CMK (cell line): ENCODE data around the gene KCNK4.

Experiments
- DNase-seq: peaks from one replicate; pipeline ENCODE4 v3.0.0-alpha.2; 2010; ENCODE audit warnings: low read depth

Gene KCNK4

DNA sequence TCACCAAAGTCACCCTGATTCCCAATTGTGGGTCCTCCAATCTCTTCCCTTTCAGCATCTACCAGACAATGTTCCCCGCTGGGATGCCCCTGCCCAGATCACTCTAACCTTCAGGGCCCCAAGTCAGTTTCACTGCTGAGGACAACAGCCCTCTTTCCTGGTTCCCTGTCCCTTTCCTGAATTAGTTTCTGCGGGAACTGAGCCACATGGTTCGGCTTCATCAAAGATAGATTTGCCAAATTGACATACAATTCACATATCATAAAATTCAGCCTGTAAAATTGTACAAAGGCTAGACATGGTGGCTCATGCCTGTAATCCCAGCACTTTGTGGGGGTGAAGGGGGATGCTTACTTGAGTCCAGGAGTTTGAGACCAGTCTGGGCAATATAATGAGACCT lies 36.9 kb downstream of the KCNK4 start:
- no peak for DNase-seq

DNA sequence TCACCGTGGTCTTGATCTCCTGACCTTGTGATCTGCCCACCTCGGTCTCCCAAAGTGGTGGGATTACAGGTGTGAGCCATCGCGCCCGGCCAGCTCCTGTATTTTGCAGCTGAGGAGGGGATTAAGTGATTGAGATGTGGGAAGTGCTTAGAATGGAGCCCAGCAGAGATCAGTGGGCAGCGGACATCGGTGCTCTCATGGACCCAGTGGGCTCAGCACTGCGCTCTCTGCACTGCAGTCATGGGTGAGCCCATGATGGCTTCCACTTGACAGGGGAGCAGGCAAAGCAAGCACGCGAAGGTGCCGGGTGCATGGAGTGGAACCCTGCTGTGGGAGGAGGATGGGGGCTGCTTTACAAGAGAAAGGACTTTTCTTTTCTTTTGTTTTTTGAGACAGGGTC lies 39.8 kb downstream of the KCNK4 start:
- DNase-seq = no peak

DNA sequence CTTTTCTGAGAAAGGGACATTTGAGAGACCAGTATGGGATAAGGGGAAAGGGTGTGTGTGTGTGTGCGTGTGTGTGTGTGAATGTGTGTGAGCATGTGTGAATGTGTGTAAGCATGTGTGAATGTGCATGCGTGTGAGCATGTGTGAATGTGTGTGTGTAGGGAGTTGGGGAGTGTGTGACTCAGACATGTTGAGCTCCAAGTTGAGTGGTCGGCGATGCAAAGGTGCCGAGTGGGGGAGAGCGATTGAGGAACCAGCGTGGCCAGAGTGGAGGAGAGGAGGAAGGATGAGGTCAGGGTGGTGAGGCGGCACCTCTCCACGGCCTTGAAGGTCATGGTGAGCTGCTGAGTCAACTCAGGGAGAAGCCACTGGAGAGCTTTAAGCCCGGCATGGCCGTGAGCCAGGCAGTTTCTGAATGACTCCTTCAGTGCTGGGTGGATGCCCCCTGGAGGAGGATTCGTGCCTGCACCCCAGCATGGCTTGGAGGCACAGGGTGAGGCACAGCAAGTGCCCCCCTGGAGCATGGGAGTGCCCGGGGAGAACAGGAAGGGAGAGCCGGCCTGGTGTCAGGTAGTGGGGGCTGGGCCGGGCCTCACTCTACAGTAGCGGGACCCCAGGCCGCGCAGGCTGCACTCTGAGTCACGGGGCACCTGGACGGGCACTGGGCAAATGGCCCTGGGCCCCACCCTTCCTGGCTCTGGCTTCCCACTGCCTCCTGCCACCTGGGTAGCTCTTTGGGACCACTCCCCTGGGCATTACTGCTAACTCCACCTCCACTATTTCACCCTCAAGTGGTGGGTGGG lies 40.7 kb downstream of the KCNK4 start:
- DNase-seq = peak; percentile 87

DNA sequence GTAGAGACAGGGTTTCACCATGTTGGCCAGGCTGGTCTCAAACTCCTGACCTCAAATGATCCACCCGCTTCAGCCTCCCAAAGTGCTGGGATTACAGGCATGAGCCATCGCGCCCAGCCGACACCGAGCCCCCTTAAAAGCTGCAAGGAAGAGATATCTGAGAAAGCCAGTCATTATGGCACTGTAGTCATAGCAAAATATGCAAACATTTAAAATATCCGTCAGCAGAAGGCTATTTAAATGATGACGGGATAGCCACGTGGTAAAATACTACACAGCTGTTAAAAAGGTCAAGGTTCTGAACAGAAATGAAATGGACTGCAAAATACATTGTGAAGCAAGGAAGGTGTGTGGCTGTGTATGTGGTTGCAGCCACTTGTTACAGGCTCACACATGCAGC lies 42.5 kb downstream of the KCNK4 start:
- no peak for DNase-seq

DNA sequence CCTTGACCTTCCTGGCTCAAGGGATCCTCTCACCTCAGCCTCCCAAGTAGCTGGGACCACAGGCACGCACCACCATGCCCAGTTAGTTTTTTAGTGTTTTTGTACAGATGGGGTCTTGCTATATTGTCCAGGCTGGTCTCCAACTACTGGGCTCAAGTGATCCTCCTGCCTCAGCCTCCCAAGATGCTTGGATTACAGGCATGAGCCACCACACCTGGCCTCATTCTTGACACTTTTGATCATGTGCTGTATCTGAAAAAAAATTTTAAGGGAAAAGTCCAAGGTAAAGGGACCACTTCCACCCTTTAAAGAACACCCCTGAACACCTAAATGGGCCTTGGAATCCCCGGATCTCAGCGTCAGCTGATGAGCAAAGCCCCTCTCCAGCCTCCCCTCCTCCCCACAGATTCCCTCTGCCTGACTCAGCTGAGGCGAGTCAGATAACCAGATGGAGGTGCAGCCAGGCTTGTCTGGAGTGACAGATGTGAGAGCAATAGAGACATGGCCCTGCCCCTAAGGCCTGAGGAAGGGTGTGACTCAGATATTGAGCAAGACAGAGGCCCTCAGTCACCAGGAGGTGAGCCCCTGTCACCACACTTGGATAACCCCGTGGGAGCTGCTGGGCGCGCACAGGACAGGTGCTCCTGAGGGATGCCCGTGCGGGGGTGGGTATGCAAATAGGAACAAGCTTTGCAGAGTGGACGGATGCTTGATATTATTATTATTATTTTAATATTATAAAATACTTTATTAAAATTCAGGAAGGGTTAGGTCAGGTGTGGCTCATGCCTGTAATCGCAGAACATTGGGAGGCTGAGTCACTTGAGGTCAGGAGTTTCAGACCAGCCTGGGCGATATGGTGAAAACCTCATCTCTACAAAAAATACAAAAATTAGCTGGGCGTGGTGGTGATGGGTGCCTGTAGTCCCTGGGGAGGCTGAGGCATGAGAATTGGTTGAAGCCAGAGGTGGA lies 43.9 kb downstream of the KCNK4 start:
- DNase-seq = peak; percentile 76

DNA sequence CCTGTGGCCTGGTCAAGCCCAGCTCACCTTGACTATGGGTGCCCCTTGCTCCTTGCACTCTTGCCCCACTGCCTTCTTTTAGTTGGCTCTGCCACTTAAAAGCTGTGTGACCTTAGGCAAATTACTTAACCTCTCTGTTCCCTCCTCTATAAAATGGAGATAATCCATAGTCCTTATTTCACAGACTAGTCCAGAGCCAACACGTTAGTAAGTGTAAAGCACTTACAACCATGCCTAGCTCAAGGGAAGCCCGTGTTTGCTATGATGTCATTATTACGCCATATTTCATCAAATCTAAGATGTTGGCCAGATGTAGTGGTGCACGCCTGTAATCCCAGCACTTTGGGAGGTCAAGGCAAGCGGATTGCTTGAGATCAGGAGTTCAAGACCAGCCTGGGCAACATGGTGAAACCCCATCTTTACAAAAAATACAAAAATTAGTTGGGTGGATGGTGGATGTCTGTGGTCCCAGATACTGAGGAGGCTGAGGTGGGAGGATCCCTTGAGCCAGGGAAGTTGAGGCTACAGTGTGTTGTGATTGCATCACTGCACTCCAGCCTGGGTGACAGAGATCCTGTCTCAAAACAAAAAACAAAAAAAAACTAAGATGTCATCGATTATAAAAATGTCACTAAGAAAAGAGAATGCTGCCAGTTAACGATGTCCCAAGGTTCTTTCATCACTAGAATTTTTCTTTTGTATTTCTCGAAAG lies 46.6 kb downstream of the KCNK4 start:
- DNase-seq = no peak

DNA sequence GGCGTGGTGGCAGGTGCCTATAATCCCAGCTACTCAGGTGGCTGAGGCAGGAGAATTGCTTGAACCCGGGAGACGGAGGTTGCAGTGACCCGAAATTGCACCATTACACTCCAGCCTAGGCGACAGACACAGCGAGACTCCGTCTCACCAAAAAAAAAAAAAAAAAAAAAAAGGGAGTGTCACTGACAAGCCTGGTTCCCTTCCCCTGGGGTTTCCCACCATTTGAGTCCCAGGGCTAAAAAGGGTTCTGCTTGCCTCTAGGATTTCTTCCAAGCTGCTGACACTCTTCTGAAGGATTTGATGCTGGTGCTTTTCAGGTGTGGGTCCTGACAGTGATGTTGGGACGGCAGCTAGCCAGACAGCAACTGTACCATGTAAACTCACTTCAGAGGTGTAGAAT lies 47.6 kb downstream of the KCNK4 start:
- no peak for DNase-seq

DNA sequence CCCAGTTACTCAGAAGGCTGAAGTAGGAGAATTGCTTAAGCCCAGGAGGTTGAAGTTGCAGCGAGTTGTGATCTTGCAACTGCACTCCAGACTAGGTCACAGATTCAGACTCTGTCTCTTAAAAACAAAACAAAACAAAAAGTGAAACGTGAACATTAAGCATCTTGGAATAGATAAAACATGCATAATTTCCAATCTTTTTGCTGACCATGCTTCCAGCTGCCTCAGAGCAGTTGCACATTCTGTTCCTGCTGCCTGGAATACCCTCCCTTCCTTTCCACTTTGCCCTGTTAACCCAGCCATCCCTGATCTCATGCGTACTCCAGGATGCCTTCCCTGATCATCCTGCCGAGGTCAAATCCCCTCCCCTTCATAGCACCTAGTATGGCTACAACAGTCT lies 48.2 kb downstream of the KCNK4 start:
- DNase-seq = no peak

- DNase-seq = no peak
Measured at GRCh38 chr11:64339754-64340408, 48.8 kb downstream of the KCNK4 start, which contains the start of gene CCDC88B. CCDC88B (plus strand) TSS chr11:64340204; CDS start chr11:64340267, 63 bp downstream.

GRCh38 chr11:64340671-64341335 lies 49.7 kb downstream of the KCNK4 start:
- peak; percentile 78 for DNase-seq

DNA sequence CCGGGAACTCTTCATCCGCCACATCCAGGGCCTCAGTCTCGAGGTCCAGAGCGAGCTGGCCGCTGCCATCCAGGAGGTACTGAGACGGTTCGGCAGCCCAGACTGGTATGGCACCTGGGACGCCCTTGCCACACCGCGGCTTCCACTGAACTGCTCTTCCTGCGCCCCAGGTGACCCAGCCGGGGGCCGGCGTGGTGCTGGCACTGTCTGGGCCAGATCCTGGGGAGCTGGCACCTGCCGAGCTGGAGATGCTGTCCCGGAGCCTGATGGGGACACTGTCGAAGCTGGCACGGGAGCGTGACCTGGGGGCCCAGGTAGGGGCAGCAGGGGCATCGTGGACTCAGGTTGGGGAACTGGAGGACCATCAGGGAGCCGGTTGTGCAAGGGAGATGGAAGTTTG lies 50.3 kb downstream of the KCNK4 start:
- DNase-seq = no peak

GRCh38 chr11:64341851-64342791 lies 51.0 kb downstream of the KCNK4 start:
- DNase-seq = no peak

DNA sequence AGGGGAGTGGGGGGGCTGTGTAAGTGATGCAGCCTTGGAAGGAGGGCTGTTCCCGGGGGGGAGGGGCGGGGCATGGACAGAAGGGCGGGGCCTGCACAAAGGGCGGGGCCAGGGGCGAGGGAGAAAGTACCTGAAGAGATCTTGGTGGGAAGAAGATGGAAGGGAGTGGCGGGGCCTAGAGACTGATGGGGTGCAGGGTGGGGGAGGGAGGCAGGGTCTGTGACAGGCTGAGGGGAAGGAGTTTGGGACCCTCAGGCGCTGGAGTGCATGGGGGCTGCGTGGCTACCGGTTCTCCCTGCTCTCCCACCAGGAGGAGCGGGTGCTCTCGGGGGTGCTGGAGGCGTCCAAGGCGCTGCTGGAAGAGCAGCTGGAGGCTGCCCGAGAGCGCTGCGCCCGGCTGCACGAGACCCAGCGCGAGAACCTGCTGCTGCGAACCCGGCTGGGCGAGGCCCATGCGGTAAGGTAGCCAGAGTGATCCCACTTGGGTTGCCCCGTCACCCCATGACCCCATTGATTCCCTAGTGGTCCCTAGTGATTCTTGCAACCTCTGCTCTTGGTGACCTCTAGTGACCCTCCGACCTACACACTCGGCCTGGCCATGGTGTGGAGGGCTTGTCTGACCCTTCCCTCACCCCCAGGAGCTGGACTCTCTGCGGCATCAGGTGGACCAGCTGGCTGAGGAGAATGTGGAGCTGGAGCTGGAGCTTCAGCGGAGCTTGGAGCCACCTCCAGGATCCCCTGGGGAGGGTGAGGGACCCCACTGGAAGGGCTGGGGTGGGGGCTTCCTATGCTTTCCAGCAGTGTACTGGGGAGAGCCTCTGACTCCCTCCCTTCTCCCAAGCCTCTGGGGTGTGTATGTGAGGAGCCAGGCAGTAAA lies 52.0 kb downstream of the KCNK4 start:
- no peak for DNase-seq

GRCh38 chr11:64343767-64344559 lies 52.9 kb downstream of the KCNK4 start:
- no peak for DNase-seq

DNA sequence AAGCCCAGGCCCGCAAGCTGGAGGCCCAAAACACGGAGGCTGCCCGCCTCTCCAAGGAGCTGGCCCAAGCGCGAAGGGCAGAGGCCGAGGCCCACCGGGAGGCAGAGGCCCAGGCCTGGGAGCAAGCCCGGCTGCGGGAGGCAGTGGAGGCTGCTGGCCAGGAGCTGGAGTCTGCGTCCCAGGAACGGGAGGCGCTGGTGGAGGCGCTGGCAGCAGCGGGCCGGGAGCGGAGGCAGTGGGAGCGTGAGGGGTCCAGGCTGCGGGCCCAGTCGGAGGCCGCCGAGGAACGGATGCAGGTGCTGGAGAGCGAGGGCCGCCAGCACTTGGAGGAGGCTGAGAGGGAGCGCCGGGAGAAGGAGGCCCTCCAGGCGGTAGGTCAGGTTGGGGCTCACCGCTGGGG lies 53.7 kb downstream of the KCNK4 start:
- no peak for DNase-seq

GRCh38 chr11:64347193-64347867 lies 56.2 kb downstream of the KCNK4 start:
- no peak for DNase-seq

DNA sequence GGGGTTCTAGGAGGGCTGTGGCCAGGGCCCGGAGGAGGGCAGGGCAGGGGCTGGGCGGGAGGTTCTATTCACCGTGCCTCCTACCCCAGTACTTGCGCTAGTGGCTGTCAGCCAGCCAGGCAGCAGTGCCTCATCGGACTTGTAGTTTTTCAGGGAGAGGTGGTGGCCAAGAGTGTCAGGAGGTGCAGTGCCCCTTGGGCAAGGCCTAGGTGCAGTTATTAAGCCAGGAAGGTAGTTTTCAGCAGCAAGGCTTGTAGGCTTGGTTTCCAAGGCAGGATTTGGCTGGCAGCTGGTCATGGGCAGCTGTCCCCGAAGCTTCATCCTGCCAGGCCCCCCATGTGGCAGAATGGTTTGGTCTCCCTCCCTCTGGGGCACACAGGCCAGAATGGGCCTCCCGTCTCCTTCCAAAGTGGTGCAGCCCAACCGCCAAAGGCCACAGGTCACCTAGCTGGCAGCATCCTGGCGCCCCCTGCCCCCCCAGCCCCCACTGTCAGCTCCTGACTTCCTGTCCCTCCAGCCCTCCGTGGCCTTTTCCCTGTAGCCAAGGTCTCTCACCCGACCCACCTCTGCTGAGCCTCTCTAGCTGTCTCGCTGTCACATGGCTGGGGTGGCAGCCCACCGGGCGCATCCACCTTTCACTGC lies 57.4 kb downstream of the KCNK4 start:
- DNase-seq = no peak
